Glomerular endothelial cell (primary cell): ENCODE results near the gene ENPP7. TPM values are rescaled to one million over a fixed set of nuclear protein-coding genes. Genes with fewer than 3 reads are reported as not detected.

ENCODE experiments used
- DNase-seq: peaks from one replicate; pipeline ENCODE4 v3.0.0-alpha.2; 2011; ENCODE audit warnings: low read depth, low spot score; ENCODE audit errors: extremely low read depth
- total RNA-seq: library from RNA; depleted of rRNA; stranded (reverse); fragments of >200 nt; gene quantifications from 2 replicates; pipeline ENCODE4 v1.2.3, GENCODE V29; 2015

The ENPP7 gene
- total RNA-seq, 1 donor from 2014 or later, result not detected

DNA sequence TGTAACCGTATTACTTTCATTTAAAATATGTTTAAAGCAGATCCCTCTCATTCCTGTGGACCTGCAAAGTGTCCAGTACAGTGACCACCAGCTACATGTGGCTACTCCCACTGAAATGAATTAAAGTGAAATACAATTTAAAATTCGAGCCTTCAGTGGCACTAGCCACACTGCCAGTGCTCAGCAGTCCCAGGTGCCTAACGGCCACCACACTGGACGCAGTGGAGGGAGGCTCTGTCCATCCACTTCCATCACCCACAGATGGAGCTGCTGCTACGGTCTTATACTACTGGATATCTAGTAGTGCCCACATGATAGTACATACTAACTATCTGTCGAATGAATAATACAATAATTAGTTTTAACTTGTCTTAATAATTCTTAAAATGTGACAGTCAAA is 44.9 kb downstream of the ENPP7 start:
- no peak for DNase-seq

DNA sequence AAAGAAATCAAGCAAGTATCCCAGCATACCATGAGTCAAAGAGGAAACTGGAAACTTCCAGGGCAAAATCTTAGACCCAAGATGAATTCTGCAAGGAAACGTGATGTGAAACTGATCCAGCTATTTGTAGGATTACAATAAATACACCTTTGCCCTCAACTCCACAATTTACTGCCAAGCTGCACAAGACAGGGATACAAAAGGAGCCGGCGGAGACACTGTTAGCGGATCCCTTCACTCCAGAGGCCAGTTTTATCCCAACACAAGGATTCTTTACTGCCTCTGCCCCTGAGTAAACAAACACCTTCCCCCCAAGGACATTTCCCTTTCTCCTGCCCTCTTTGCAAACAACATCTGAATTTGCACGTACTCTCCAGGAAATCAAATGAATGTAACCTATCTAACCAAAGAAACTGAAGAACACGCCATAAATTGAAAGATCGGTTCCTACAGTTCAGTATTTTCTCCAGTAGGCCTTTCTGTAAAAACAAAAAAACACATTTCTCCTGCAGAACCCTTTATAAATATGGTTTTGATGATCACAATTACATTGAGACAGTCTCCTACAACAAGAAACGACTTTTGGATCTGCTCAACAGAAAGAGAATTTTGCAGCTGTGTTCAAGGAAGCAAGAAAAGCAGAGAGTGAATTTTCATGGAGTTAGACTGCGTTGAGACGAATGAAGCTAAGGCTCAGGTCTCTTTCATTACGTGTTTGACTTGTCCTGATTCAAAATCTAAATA is 45.8 kb downstream of the ENPP7 start:
- DNase-seq, result no peak

DNA sequence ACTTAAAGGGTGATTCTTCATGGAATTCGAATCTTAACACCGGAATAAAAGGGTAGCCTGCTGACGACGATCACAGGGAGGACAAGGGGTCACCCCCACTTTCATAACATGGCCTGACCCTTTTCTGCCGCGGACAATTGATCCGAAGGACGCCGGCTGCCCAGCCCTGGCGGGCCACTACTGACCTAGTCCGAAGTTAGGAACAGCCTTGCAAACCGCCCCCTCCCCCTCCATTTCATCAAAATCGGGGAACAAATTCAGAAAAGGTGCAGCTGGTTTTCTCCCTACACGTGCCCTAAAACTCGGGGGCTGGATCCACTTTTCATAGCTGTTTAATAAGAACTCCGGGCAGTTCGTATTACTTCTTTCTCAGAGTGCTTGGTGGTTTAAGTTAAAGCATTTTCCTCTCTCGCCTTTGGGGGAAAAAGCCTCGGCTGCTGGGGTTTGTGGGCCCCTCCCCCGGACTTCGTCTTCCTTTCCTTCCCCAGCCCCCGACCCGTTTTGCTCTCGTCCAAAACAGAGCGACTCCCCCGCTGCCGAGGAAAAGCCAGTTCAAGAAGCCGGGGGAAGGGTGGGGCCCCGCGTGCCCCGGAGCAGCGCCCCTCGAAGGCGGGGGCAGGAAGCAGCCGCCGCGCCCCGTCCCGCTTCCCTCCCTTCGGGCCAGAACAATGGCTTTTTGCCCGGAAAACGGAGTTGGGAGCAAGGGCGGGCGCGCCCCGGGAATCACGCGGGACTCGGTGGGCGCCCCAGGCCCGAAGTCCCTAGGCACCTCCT is 46.6 kb downstream of the ENPP7 start:
- no peak for DNase-seq

DNA sequence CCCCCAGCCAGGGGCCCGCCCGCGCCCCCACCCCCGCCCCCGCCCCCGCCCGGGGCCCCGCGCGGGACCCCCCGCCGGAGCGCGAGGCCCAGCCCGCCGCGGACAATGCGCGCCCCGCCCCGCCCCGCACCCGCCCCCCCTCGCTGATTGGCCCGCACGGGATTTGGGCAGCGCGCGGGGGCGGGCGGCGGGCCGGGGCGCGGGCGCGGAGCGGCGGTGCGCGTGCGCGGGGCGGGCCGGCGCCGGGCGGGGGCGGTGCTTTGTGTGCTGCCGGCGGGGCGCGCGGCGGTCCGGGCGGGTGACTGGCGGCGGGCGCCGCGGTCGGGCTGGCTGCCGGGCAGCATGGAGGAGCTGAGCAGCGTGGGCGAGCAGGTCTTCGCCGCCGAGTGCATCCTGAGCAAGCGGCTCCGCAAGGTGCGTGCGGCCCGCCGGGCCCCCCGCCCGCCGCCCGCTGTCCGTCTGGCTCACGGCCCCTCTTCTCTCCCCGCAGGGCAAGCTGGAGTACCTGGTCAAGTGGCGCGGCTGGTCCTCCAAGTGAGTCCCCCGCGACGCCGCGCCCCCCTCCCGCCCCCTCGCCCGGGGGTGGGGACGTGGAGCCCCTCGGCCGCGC is 47.3 kb downstream of the ENPP7 start, which contains the start of gene CBX2:
Gene CBX2, plus strand, starts transcription at position 255 of the 610 bp plus-strand sequence. Its CDS starts 88 bp downstream, at position 343.
- DNase-seq, result no peak

DNA sequence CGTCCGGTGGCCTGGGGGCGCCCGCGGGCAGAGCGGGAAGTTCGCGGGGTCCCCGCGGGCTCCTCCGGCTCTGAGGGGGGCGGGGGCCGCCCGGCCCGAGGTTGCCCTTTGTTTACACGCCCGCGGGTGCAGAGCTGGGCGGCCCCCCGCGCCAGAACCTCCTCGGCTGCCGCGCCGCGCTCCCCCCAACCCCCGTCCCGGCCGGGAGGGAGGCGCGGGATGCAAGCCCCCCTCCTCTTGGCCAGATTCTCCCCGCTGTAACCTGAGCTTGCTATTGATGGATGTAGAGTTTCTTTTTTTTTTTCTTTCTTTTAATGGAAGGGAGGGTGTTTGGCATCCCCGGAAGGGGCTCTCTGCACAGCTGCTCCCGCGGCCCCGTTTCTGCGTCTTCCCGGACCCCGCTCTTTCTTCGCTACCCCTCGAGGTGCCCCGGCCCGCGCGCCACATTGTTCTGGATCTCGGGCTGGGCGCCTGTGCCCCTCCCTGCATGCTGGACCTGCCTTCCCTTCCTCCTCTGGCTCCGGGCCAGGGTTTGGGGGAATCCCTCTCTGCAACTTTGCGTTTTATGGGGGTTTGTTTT is 47.9 kb downstream of the ENPP7 start:
- no peak for DNase-seq

DNA sequence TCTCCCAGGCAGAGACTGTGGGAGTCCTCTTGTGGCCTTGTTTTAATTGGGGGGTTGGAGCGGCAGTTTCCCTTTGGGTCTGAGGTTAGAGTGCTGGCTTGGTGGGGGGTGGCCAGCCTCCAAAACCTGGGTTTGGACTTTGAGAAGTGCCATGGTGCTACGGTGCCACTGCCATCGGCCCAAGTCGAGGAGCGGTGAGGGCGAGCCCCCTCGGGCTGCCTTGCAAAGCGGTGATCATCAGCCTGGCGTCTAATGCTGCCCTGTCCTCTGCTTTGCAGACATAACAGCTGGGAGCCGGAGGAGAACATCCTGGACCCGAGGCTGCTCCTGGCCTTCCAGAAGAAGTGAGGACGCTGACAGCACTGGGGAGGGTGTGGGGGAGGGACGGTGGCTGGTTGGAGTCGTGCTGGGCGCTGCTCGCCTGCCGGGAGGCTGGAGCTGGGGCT is 48.4 kb downstream of the ENPP7 start:
- DNase-seq, result no peak

DNA sequence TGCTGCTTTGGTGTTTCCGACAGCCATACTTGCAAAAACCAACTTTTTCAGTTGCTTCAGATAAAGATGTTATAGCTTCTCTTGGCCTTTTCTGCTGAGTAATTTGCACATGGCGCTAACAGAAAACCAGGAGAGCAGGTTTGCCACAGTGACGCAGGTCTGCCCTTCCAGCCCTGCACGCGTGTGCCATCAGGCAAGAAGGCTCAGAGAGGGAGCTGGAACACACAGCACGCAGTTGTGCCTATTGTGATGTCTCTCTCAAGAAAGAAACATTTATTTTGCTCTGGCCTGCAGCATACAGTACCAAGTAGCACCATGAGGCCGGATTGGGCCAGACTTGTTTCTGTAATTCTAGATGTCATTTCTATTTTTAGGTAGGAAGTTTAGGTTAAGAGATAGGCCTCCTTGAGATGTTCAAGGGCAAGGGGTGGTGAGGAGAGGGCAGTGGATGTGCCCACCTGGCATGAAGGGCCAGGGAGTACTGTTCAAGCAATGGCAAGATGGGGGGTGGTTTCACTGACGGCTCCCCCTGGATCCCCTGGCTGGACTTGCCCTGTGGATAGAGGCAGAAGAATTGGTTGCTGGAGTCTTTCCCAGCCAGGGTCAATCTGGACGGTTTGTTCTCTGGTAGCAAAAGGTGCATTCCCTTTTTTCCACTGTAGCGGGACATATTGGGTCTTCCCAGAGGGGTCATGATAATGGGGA is 49.1 kb downstream of the ENPP7 start:
- DNase-seq, result no peak

DNA sequence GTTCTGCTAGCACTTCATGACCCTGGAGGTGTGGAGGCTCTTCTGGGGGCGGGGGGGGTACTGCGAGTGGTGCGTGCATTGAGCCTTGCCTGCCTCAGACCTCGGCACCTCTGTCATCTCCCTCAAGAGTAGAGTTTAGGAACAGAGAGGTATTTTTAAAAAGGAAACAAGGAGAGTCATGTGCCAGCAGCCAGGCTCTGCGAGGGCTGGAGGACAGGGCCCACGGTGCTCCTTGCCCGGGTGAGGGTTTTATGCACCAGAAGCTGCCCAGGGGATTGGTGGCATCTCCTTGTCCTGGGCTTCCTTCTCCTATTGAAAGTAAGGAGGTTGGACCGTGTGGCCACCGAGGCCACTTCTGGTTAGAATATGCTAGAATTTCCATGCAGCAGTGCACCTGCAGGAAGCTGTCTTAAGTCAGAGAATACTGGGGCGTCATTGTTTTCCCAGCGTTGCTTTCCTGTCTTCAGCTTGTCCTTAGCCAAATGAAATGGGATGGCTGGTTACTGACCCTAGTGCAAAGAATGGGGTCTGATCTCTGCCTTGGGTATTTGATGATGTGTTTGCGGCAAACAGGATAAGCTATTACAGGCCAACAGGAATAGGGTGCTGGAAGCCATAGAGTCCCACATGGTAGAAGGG is 50.4 kb downstream of the ENPP7 start:
- DNase-seq, result no peak

DNA sequence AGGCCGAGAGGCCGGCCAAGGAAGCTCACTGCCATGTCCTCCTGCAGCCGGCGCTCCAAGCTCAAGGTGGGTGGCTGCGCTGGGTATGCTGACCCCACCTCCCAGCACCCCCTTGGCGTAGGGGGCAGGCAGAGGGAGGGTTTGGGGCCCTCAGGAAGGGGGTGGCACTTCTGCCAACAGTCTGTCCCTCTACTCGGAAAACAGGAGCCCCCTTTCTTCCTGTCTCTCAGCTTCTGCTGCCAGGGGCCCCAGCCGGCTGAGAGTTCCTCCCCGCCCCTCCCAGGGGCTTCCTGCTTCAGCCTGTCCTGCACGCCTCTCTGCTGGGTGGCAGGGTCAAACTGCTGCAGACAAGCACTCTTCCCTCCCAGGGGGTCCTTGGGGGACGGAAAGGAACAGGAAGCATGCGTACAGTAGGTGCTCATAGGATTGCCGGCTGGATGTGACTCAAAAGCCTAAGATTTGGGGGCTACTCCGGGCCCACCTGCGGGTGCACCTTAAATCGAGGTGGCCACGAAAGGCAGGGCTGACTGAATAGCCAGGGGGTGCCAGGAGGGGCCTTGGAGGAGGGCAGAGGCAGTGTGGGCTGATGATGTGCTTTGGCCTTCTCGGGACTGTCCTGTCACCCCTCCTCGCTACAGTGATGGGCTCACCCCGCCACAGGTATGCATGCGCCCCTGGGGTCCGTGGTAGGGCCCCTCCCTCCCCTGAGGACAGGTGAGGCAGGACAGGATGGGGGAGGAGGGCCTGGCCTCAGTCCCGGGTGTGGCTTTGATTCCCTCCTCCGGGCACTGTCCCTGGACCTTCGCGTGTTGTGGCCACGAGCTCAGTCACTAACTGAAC is 51.2 kb downstream of the ENPP7 start:
- no peak for DNase-seq

DNA sequence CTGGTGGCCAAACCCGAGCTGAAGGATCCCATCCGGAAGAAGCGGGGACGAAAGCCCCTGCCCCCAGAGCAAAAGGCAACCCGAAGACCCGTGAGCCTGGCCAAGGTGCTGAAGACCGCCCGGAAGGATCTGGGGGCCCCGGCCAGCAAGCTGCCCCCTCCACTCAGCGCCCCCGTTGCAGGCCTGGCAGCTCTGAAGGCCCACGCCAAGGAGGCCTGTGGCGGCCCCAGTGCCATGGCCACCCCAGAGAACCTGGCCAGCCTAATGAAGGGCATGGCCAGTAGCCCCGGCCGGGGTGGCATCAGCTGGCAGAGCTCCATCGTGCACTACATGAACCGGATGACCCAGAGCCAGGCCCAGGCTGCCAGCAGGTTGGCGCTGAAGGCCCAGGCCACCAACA is 53.1 kb downstream of the ENPP7 start:
- no peak for DNase-seq

DNA sequence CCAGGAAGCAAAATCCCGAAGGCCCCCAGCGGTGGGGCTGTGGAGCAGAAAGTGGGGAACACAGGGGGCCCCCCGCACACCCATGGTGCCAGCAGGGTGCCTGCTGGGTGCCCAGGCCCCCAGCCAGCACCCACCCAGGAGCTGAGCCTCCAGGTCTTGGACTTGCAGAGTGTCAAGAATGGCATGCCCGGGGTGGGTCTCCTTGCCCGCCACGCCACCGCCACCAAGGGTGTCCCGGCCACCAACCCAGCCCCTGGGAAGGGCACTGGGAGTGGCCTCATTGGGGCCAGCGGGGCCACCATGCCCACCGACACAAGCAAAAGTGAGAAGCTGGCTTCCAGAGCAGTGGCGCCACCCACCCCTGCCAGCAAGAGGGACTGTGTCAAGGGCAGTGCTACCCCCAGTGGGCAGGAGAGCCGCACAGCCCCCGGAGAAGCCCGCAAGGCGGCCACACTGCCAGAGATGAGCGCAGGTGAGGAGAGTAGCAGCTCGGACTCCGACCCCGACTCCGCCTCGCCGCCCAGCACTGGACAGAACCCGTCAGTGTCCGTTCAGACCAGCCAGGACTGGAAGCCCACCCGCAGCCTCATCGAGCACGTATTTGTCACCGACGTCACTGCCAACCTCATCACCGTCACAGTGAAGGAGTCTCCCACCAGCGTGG is 53.7 kb downstream of the ENPP7 start:
- no peak for DNase-seq

DNA sequence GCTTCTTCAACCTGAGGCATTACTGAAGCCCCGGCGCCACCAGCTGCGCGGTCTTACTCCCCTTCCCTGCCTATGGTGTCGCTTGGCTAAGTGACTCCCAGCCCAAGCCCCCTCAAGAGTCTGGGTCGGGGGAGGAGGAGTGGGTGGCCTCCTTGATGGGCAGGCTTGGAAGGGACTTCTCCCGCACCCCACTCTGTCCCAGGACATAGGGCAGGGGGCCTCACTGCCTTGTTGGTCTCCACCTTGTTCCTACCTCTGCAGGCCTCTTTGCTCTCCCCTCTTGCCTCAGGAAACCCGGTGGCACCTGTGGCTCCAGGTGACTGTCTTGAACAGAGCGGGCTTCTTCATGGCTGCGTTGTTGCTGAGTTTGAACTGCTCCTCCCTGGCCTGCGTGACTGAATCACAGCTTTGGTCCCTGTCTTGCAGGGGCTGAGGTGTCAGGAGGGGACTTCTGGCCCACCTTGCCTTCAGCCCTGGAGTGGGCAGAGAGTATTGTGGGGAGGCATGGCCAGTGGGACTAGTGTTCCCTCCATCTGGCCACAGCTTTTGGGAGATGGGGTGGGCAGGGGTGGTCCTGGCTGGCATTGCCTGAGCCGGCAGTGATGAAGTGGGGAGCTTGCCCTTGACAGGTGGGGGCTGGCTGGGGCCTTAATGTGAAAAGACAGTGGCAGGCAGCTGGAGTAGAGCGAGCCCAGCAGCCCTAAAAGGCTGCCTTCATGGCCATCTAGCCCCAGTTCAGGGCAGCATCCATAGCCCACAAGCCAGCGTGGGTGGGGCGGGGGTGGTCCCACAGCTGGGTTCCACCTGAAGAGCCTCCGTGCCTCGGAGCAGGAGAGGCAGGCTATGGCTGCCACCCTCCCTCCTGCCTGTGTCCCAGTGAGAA is 54.5 kb downstream of the ENPP7 start:
- DNase-seq, result no peak

DNA sequence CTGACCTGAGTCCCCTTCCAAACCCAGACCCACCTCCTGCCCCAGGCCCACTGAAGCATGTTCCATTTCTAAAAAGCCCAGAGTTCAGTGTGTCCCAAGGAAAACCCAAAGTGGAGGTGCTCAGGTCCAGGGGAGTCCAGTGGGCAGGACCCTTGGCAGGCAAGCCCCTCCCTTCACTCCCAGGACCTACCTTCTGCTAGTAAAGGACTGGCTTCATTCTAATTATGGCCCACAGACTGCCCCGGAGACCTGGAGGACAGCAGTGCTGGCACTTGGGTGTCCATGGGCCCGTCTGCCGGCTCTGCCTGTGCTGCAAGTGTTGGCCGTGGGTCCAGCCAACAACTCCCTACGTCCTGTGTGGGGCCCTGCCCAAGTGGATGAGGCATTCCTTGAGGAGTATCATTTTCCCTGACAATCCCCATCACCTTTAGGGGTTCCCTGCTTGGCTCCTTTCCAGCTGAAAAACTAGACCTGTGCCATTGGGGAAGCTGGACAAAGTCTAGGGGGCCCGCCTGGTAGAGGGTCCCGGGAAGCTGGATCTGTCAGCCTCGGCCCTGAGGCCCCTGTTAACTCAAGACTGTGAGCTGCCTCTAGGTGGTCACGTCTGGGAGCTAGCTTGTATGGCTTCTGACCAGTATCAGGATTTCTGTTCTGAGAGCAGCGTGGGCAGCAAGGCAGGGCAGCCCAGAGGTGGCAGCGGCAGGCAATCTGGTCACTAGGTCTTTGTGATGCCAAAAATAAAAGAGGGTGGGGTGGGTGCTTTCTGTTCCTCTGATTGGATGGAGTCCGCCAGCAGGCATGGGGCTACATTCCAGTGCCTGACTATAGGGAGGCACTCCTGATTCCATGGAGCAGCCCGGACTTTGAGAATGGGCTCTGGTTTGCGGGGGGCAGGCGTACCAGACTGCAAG is 55.4 kb downstream of the ENPP7 start:
- no peak for DNase-seq

DNA sequence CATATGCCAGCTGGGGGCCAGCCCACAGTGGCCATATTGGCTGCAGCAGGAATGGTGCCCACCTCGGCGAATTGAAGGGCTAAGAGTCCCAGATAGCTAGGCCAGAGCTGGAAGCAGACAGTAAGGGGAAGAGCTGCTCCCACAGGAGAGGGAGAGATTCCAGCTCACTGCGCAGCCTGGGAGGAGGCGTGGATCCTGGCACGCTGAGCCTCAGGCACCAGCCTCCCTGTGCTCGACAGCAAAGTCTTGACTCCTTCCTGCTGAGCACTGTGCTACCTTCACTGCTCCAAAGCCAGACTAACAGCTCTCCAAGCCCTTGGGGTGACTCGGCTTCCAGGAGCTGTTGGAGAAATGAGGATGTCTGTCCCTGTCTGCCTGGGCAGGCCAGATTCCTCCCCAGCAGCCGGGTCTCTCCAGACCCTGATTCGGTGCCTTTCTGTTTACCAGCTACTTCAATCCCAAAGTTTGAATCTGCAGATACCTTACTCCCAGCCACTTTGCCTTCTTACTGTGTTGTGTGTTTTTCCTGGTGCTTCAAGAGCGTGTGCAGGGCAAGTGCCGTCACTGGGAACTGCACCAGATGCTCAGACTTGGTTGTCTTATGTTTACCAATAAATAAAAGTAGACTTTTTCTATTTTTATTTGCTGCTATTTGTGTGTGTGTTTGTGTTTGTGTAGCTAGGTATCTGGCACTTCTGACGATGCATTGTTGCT is 56.3 kb downstream of the ENPP7 start:
- DNase-seq, result no peak

DNA sequence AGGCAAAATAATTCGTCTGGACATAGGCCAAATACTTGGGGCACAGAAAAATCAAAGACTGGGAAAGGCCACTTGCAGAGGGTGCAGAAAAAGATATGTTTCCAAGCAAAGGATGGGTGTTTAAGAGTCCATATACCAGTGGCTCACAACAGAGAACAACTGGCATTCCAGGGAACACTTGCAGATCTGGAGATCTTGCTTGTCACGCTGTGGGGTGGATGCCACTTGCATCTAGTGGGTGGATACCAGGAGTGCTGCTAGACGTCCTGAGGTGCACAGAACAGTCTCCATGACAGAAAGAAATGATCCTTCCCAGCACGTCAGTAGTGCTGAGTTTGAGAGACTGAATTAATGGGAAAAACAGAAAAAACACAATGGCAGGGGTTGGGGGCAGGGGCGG is 57.7 kb downstream of the ENPP7 start:
- DNase-seq, result no peak
